Mesothelial cell of epicardium (in vitro differentiated cells): Measurements from ENCODE around the gene SYF2. TPM values are rescaled to one million over a fixed set of nuclear protein-coding genes. Genes with fewer than 3 reads are reported as not detected.

Experiments
- DNase-seq, 2 experiments: peaks; one replicate each; pipeline ENCODE4 v3.0.0; 2021; ENCODE audit warnings: low spot score in 2 of 2; ENCODE audit not compliant: unreplicated experiment in 2 of 2
- H3K27ac Mint-ChIP-seq: 2 replicates; pipeline ENCODE4 v1.8.0; 2021; ENCODE audit warnings: mixed read lengths
- H3K27me3 Mint-ChIP-seq: 2 replicates; pipeline ENCODE4 v1.8.0; 2021; ENCODE audit warnings: low read depth, mixed read lengths
- H3K36me3 Mint-ChIP-seq: 2 replicates; pipeline ENCODE4 v1.8.0; 2021; ENCODE audit warnings: mixed read lengths
- H3K4me1 Mint-ChIP-seq: 2 replicates; pipeline ENCODE4 v1.8.0; 2021; ENCODE audit warnings: mixed read lengths
- H3K4me3 Mint-ChIP-seq: 2 replicates; pipeline ENCODE4 v1.8.0; 2021; ENCODE audit warnings: mild to moderate bottlenecking, moderate library complexity, mixed read lengths
- H3K9me3 Mint-ChIP-seq: 2 replicates; pipeline ENCODE4 v1.8.0; 2021; ENCODE audit warnings: mixed read lengths
- total RNA-seq: library from RNA; stranded (reverse); gene quantifications from 3 replicates; pipeline ENCODE4 v1.2.1, GENCODE V29; 2021
- TF ChIP-seq, protein P1 (sequence below): fragments of 200-600 bp; sonication (generic); IDR thresholded peaks from one replicate; pipeline ENCODE4 v1.5.0; 2021; ENCODE audit warnings: antibody characterized with exemption; ENCODE audit not compliant: unreplicated experiment

The SYF2 gene
- total RNA-seq, 1 donor from 2014 or later = 32.3 TPM

DNA sequence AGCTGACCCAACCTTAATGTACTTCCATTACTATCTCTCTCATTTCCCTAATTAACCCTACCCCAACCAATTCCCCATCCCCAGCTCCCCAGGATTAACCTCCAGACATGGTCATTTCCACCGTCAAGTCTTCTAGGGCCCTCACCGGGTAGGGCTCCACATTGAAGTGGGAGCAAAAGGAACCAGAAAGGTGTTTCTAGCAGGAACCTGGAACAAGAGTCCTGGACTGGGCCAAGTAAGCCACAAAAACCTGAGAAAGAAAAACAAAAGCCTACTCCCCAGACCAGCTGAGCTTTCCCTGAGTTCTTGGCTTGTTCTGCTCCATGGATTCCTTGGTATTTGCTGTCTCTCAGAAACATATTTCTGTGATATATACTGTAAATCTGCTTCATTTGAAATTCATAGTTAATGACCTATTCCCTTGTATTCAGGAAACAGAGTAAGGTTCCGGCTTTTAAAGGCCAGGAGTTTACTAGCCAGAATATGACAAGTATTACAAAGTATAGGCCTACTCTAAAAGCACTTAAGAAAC, 58.4 kb downstream of the SYF2 start:
- TF ChIP-seq, protein P1, sequence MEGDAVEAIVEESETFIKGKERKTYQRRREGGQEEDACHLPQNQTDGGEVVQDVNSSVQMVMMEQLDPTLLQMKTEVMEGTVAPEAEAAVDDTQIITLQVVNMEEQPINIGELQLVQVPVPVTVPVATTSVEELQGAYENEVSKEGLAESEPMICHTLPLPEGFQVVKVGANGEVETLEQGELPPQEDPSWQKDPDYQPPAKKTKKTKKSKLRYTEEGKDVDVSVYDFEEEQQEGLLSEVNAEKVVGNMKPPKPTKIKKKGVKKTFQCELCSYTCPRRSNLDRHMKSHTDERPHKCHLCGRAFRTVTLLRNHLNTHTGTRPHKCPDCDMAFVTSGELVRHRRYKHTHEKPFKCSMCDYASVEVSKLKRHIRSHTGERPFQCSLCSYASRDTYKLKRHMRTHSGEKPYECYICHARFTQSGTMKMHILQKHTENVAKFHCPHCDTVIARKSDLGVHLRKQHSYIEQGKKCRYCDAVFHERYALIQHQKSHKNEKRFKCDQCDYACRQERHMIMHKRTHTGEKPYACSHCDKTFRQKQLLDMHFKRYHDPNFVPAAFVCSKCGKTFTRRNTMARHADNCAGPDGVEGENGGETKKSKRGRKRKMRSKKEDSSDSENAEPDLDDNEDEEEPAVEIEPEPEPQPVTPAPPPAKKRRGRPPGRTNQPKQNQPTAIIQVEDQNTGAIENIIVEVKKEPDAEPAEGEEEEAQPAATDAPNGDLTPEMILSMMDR = no peak

More for the DNA sequence above, 58.4 kb downstream of the SYF2 start:
- peaks cover 3% of the 10 kb centered on the region for H3K27me3 Mint-ChIP-seq
- H3K9me3 Mint-ChIP-seq = peaks cover 20% of the 10 kb centered on the region
- no peak for DNase-seq
- no peak overlapping the region for H3K4me3 Mint-ChIP-seq
- H3K27ac Mint-ChIP-seq = peak overlapping the region; percentile 5
- H3K4me1 Mint-ChIP-seq = peaks cover 3% of the 10 kb centered on the region
- H3K36me3 Mint-ChIP-seq = peaks cover 3% of the 10 kb centered on the region

Other genes with a start within 250 kb of the SYF2 start
- 133 to 158 TPM (median 150 TPM) in 3 replicates for gene RSRP1, start 15.0 kb upstream of the SYF2 start, total RNA-seq
- gene RHD, start 40.0 kb upstream of the SYF2 start, total RNA-seq = not detected in 3 replicates
- gene TMEM50A, start 105.8 kb upstream of the SYF2 start, total RNA-seq = 66.1 to 70.6 TPM (median 67.2 TPM) in 3 replicates
- 0.72 to 0.86 TPM (median 0.75 TPM) in 3 replicates for gene RHCE, start 188.3 kb upstream of the SYF2 start, total RNA-seq
- 26.9 to 27.9 TPM (median 27.3 TPM) in 3 replicates for gene MACO1, start 198.4 kb upstream of the SYF2 start, total RNA-seq